ENCODE results near the gene ALKAL2. TPM values are rescaled to one million over a fixed set of nuclear protein-coding genes. Genes with fewer than 3 reads are reported as not detected.
A peak's percentile ranks its signal among the peaks of the same experiment; 100 is the strongest.

The ALKAL2 gene
- polyA plus RNA-seq, 1 donor = 4.4 TPM

DNA sequence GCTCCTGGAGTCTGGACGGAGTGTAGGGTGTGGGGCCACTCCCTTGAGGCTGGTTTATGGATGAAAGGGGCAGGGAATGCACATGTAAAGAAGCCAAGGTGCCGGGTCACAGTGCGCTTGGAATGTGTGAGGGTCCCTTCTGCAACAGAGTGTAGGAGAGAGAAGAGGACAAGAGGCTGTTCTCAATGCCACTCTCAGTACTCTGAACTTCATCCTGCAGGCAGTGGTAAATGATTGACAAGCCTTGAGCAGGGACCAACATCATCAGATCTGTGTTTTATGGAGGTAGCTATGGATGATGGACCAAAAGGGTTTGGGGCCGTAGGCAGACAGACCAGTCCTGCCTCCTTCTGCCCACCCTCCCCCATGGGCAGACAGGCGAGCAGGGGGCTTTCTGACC, 7.2 kb upstream of the ALKAL2 start:
- Histone ChIP-seq H3K4me1 (ENCODE audit: control insufficient read depth, insufficient read depth, low read length) (no peaks in the 10 kb centered on the region), H3K9me3 (ENCODE audit: control insufficient read depth, low read depth, low read length) (no peaks in the 10 kb centered on the region), H3K4me3 (ENCODE audit: low read length) (no peak overlapping the region), H3K27me3 (ENCODE audit: control insufficient read depth, insufficient read depth, low read length) (peaks cover 6% of the 10 kb centered on the region), H3K36me3 (ENCODE audit: control insufficient read depth, insufficient read depth, low read length) (no peaks in the 10 kb centered on the region), H3K27ac (ENCODE audit: low read length) (no peak overlapping the region)
- no peak for DNase-seq
- WGBS (ENCODE audit: insufficient coverage, low lambda C conversion rate) = no CpG with 5 or more reads among the region's 5 CpGs

- peaks cover 11% of the 10 kb centered on the region for H3K4me1 ChIP-seq (ENCODE audit: control insufficient read depth, insufficient read depth, low read length)
- peaks cover 26% of the 10 kb centered on the region for H3K27me3 ChIP-seq (ENCODE audit: control insufficient read depth, insufficient read depth, low read length)
- WGBS (ENCODE audit: insufficient coverage, low lambda C conversion rate) = 25% methylated on average over 1 of the region's 15 CpGs
- no peaks in the 10 kb centered on the region for H3K36me3 ChIP-seq (ENCODE audit: control insufficient read depth, insufficient read depth, low read length)
- H3K27ac ChIP-seq (ENCODE audit: low read length) = no peak overlapping the region
- H3K4me3 ChIP-seq (ENCODE audit: low read length) = peak overlapping the region; percentile 45
- DNase-seq = peak; percentile 63 to 67
- H3K9me3 ChIP-seq (ENCODE audit: control insufficient read depth, low read depth, low read length) = peaks cover 4% of the 10 kb centered on the region
Measured at GRCh38 chr2:290090-290722, 2.3 kb upstream of the ALKAL2 start.

- Histone ChIP-seq H3K4me3 (ENCODE audit: low read length) (peak overlapping the region; percentile 45), H3K9me3 (ENCODE audit: control insufficient read depth, low read depth, low read length) (peaks cover 4% of the 10 kb centered on the region), H3K27me3 (ENCODE audit: control insufficient read depth, insufficient read depth, low read length) (peaks cover 26% of the 10 kb centered on the region), H3K4me1 (ENCODE audit: control insufficient read depth, insufficient read depth, low read length) (peaks cover 11% of the 10 kb centered on the region), H3K27ac (ENCODE audit: low read length) (no peak overlapping the region), H3K36me3 (ENCODE audit: control insufficient read depth, insufficient read depth, low read length) (no peaks in the 10 kb centered on the region)
- WGBS (ENCODE audit: insufficient coverage, low lambda C conversion rate) = 0% methylated on average over 3 of the region's 60 CpGs
- DNase-seq = peak in 1 of 2 donors; percentile 59
Measured at GRCh38 chr2:289362-290089, 1.6 kb upstream of the ALKAL2 start.

- Histone ChIP-seq H3K27ac (ENCODE audit: low read length) (no peak overlapping the region), H3K9me3 (ENCODE audit: control insufficient read depth, low read depth, low read length) (peaks cover 4% of the 10 kb centered on the region), H3K4me1 (ENCODE audit: control insufficient read depth, insufficient read depth, low read length) (peaks cover 11% of the 10 kb centered on the region), H3K4me3 (ENCODE audit: low read length) (peak overlapping the region; percentile 45), H3K36me3 (ENCODE audit: control insufficient read depth, insufficient read depth, low read length) (no peaks in the 10 kb centered on the region), H3K27me3 (ENCODE audit: control insufficient read depth, insufficient read depth, low read length) (peaks cover 26% of the 10 kb centered on the region)
- peak in 1 of 2 donors; percentile 17 for DNase-seq
- WGBS (ENCODE audit: insufficient coverage, low lambda C conversion rate) = no CpG with 5 or more reads among the region's 42 CpGs
Measured at GRCh38 chr2:288758-289361, 969 bp upstream of the ALKAL2 start.

- peaks cover 26% of the 10 kb centered on the region for H3K27me3 ChIP-seq (ENCODE audit: control insufficient read depth, insufficient read depth, low read length)
- no peak overlapping the region for H3K27ac ChIP-seq (ENCODE audit: low read length)
- peaks cover 16% of the 10 kb centered on the region for H3K4me1 ChIP-seq (ENCODE audit: control insufficient read depth, insufficient read depth, low read length)
- peaks cover 4% of the 10 kb centered on the region for H3K9me3 ChIP-seq (ENCODE audit: control insufficient read depth, low read depth, low read length)
- no peaks in the 10 kb centered on the region for H3K36me3 ChIP-seq (ENCODE audit: control insufficient read depth, insufficient read depth, low read length)
- no CpG with 5 or more reads among the region's 46 CpGs for WGBS (ENCODE audit: insufficient coverage, low lambda C conversion rate)
- DNase-seq = peak in 1 of 2 donors; percentile 54
- peak overlapping the region; percentile 35 for H3K4me3 ChIP-seq (ENCODE audit: low read length)
Measured at GRCh38 chr2:287471-287885, 413 bp downstream of the ALKAL2 start.

DNA sequence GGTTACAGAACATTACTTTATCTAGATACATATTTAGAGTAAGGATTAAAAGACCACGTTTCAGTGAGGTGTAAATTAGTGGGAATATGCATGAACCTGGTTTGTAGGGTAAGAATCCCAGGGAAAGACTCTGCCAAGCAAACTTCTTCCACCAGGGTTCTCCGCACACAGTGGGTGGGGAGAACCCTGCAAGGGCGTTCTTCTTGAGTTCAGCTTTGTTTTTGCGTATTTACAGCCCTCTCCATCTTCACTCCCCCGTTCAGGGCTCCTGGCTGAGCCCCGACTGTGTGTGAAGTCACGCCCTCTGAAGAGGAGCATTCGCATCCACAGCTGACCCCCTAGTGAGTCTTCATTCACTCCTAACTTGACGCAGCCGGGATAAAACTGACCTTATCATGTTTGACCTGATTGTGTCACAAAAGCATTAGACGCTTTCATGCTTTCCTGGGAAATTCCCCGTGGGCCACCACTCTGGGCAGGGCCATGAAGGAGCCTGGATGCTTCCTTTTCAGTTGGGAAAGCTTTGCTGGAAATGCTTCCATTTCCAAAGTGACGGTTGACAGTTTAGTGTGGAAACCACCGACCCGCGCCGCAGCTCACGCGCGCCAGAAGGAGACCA, 1.0 kb downstream of the ALKAL2 start:
- Histone ChIP-seq H3K27me3 (ENCODE audit: control insufficient read depth, insufficient read depth, low read length) (peaks cover 26% of the 10 kb centered on the region), H3K36me3 (ENCODE audit: control insufficient read depth, insufficient read depth, low read length) (peaks cover 1% of the 10 kb centered on the region), H3K9me3 (ENCODE audit: control insufficient read depth, low read depth, low read length) (peaks cover 4% of the 10 kb centered on the region), H3K27ac (ENCODE audit: low read length) (no peak overlapping the region), H3K4me1 (ENCODE audit: control insufficient read depth, insufficient read depth, low read length) (peaks cover 20% of the 10 kb centered on the region), H3K4me3 (ENCODE audit: low read length) (peak overlapping the region; percentile 35)
- WGBS (ENCODE audit: insufficient coverage, low lambda C conversion rate) = 28% methylated on average over 2 of the region's 20 CpGs
- peak in 1 of 2 donors; percentile 26 for DNase-seq

- DNase-seq = peak in 1 of 2 donors; percentile 57
- Histone ChIP-seq H3K9me3 (ENCODE audit: control insufficient read depth, low read depth, low read length) (peaks cover 4% of the 10 kb centered on the region), H3K27ac (ENCODE audit: low read length) (no peak overlapping the region), H3K4me1 (ENCODE audit: control insufficient read depth, insufficient read depth, low read length) (peaks cover 24% of the 10 kb centered on the region), H3K36me3 (ENCODE audit: control insufficient read depth, insufficient read depth, low read length) (peaks cover 9% of the 10 kb centered on the region), H3K27me3 (ENCODE audit: control insufficient read depth, insufficient read depth, low read length) (peaks cover 26% of the 10 kb centered on the region), H3K4me3 (ENCODE audit: low read length) (no peak overlapping the region)
- WGBS (ENCODE audit: insufficient coverage, low lambda C conversion rate) = 55% methylated on average over 5 of the region's 6 CpGs
Measured at GRCh38 chr2:286035-286434, 1.9 kb downstream of the ALKAL2 start.

DNA sequence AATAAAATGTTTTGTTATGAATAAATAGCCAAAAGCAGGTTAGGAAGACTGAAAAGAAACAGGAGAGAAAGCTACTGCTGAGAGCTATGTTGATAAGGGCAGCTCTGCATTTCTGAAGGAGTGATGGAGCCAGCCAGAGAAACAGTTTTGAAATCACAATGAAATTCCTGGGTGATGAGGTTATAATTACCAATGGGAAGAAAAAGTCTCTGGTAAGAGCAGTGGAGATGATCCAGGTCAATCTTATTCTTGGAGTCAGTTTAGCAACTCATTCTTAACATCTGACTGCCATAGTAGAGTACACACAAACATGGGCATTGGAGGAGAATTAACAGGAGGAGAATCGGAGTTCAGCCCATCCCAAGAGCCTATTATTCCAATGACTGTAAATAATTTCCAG, 2.4 kb downstream of the ALKAL2 start:
- Histone ChIP-seq H3K27me3 (ENCODE audit: control insufficient read depth, insufficient read depth, low read length) (peaks cover 24% of the 10 kb centered on the region), H3K27ac (ENCODE audit: low read length) (no peak overlapping the region)
- WGBS (ENCODE audit: insufficient coverage, low lambda C conversion rate) = no CpG with 5 or more reads among the region's 1 CpG

GRCh38 chr2:284896-285492, 2.9 kb downstream of the ALKAL2 start:
- Histone ChIP-seq H3K27ac (ENCODE audit: low read length) (no peak overlapping the region), H3K27me3 (ENCODE audit: control insufficient read depth, insufficient read depth, low read length) (peaks cover 24% of the 10 kb centered on the region), H3K4me1 (ENCODE audit: control insufficient read depth, insufficient read depth, low read length) (peaks cover 24% of the 10 kb centered on the region), H3K9me3 (ENCODE audit: control insufficient read depth, low read depth, low read length) (peaks cover 4% of the 10 kb centered on the region), H3K36me3 (ENCODE audit: control insufficient read depth, insufficient read depth, low read length) (peaks cover 19% of the 10 kb centered on the region), H3K4me3 (ENCODE audit: low read length) (no peak overlapping the region)
- no peak for DNase-seq
- WGBS (ENCODE audit: insufficient coverage, low lambda C conversion rate) = 83% methylated on average over 1 of the region's 13 CpGs

More for the DNA sequence above, 2.4 kb downstream of the ALKAL2 start:
- peaks cover 4% of the 10 kb centered on the region for H3K9me3 ChIP-seq (ENCODE audit: control insufficient read depth, low read depth, low read length)
- no peak for DNase-seq
- H3K36me3 ChIP-seq (ENCODE audit: control insufficient read depth, insufficient read depth, low read length) = peaks cover 14% of the 10 kb centered on the region
- peaks cover 24% of the 10 kb centered on the region for H3K4me1 ChIP-seq (ENCODE audit: control insufficient read depth, insufficient read depth, low read length)
- no peak overlapping the region for H3K4me3 ChIP-seq (ENCODE audit: low read length)

All from large intestine (tissue), 3 donors.